UCSD-AML1 (cell line): Measurements from ENCODE around the gene NDUFS4.
"Not testable (repeated sequence)": the region's sequence is repeated elsewhere in the genome, so short reads cannot be mapped to it uniquely, and the experiment has no call there.

Source experiments
- DNase-seq: peaks from one replicate; lab custom pipeline; 2025; ENCODE audit not compliant: unreplicated experiment; lab: John Stamatoyannopoulos, UW

NDUFS4 gene

DNA sequence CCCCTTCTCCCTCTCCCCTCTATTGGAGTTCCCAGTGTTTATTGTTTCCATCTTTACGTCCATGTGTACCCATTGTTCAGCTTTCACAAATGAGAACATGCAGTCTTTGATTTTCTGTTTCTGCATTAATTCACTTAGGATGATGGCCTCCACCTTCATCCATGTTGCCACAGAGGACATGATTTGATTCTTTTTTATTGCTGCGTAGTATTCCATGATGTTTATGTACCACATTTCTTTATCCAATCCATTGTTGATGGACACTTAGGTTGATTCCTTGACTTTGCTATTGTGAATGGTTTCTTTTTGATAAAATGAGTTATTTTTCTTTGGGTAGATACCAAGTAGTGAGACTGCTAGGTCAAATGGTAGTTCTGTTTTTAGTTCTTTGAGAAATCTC is 88.9 kb downstream of the NDUFS4 start:
- no peak for DNase-seq

DNA sequence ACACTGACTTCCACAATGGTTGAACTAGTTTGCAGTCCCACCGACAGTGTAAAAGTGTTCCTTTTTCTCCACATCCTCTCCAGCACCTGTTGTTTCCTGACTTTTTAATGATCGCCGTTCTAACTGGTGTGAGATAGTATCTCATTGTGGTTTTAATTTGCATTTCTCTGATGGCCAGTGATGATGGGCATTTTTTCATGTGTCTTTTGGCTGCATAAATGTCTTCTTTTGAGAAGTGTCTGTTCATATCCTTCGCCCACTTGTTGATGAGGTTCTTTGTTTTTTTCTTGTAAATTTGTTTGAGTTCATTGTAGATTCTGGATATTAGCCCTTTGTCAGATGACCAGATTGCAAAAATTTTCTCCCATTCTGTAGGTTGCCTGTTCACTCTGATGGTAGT is 100.1 kb downstream of the NDUFS4 start:
- DNase-seq: not testable (repeated sequence)

DNA sequence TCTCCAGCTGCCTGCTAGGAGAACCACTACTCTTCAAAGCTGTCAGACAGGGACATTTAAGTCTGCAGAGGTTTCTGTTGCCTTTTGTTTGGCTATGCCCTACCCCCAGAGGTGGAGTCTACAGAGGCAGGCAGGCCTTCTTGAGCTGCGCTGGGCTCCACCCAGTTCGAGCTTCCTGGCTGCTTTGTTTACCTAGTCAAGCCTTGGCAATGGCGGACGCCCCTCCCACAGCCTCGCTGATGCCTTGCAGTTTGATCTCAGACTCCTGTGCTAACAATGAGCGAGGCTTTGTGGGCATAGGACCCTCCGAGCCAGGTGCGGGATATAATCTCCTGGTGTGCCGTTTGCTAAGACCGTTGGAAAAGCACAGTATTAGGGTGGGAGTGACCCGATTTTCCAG is 104.9 kb downstream of the NDUFS4 start:
- not testable (repeated sequence) for DNase-seq

DNA sequence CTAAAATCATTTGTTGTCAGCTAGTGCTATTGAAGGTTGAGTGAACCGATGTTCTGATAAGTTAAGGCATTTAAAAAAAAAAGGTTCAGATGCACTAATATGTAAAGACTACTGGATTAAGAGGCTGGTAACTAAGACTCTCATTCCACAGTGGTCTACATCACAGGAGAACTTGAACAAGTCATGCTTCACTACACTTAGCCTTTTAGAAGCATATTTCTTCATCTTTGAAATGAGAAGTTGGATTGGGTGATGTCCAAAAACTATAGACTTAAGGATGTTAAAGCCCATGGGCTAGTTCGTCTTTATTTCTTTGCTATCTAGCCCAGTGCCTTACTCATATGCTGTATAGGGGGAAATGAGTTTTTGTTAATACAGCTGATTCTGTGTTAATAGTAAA is 107.2 kb downstream of the NDUFS4 start:
- DNase-seq: no peak

DNA sequence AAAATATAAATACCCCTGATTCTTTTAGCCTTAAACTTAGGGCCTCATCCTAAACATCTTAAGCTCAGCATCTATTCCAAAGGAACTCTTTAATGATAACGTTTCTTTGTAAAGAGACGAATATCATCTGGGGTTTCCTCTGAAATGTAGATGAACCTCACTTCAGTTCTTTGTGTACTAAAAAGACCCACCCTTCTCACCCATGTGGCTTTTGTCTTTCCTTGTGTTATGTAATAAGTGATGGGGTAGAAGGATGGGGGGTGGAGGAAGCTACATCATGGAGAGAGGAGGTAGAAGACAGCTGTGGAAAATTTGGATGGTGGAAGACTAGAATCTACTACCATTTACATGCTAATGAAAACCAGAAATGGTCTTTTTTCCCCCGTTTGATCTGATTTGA is 111.0 kb downstream of the NDUFS4 start:
- DNase-seq: no peak

DNA sequence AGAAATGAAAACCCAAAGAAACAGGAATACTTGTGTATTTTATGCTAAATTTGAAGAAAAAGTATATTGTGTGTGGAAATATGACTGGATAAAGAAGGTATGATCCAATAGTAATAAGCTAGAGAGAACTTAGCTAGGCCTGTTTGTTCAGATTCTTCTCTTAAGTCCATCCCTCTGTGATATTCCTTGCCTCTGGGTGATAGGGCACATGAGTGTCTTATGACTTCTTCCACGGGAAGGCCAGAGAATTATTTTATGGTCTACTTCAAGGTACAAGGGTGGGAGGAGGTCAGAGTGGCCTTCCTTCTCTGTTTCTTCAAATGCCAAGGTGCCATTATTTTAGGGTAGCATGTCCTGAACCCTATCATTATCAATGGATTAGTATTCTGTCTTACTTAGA is 113.7 kb downstream of the NDUFS4 start:
- DNase-seq: no peak

DNA sequence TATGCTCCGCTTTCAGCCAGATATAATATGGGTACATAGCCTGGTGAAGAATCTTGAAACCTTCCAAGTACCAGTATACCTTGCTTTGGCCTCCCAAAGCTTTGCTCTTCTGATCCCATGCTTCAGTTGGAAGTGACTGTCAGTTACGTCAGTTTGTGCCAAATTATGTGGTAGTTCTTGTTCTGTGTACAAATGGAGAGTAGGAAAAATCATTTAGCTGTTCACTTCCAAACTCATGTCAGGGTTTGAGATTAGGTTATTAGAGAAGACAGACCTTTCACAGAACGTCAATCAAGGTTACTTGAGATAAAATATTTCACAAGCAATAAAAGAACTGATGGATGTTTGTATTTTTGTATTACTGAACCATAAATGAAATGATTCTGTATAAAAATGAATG is 117.2 kb downstream of the NDUFS4 start:
- DNase-seq: no peak

DNA sequence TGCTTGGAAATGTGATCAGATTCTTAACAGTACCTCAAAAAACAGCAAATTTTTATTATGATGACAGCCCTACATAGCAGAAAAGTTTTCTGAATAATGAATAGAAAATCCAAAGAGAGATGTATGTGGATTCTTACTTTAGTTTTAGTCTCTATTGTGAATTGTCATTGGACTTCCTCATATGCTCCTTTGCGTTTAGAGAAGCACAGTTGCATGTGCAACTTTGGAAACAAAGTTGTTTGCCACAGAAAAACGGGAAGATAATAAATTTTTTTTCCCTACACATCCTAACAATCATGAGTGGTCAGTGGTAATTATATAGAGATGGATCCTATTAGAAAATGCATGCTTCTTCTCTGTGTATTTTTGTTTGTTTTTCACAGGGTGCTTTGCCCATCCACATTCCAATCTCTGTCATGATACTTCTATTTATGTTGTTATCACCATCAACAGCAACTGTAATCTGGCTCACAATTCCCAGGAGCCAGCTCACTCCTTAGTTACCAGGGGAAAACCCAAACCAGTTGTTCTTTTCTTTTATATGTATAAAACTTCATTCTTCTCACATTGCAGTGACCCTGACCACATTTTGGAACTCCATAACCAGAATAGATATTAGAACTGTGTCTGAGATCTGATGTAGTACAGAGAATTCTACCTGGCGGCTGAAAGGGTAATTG is 118.7 kb downstream of the NDUFS4 start:
- DNase-seq: no peak

DNA sequence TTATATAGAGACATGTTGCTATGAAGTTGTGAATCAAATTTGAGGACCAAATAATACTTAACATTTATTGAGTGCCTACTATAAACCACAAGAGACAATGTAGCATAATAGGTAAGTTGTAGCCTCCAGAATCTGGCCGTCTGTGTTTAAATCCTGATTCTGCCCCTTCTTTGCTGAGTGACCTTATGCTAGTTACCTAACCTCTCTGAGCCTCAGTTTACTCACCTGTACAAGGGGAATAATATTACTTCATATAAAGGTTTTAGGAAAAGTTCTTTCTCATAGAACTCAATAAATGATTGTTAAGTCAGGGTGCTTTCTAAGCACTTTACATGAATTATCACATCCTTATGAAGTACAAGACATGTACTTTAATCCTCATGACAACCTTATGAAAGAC is 120.6 kb downstream of the NDUFS4 start:
- DNase-seq: no peak

DNA sequence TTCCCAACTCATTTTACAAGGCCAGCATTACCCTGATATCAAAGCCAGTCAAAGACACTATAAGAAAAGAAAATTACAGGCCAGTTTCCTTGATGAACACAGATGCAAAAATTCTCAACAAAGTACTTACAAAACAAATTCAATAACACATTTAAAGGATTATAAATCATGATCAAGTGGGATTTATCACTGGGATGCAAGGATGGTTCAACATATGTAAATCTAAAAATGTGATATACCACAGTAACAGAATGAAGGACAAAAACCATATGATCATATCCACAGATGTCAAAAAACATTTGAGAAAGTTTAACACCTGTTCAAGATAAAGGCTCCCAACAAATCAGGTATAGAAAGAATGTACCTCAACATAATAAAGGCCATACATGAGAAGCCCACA is 130.6 kb downstream of the NDUFS4 start:
- no peak for DNase-seq

DNA sequence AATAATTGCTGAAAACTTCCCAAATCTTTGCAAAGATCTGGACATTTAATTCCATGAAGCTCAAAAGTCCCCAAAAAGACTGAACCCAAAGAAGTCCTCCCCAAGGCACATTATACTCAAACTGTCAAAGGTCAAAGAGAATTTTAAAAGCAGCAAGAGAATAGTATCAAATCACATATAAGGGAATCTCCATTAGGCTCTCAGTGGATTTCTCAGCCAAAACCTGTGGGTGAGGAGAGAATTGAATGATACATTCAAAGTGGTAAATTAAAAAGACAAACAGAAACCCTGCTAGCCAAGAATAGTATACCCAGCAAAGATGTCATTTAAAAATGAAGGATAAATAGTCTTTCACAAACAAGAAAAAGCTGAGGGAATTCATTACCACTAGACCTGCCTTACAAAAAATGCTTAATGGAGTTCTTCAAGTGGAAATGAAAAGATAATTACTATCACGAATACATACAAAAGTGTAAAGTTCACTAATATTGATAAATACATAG is 134.1 kb downstream of the NDUFS4 start:
- no peak for DNase-seq

DNA sequence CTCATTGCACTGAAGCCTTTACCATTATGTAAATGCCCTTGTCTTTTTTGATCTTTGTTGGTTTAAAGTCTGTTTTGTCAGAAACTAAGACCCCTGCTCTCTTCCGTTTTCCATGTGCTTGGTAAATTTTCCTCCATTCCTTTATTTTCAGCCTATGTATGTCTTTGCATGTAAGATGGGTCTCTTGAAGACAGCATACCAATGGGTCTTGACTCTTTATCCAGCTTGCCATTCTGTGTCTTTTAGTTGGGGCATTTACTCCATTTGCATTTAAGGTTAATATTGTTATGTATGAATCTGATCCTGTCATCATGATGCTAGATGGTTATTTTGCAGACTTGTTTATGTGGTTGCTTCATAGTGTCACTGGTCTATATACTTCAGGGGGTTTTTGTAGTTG is 150.0 kb downstream of the NDUFS4 start:
- DNase-seq: not testable (repeated sequence)

DNA sequence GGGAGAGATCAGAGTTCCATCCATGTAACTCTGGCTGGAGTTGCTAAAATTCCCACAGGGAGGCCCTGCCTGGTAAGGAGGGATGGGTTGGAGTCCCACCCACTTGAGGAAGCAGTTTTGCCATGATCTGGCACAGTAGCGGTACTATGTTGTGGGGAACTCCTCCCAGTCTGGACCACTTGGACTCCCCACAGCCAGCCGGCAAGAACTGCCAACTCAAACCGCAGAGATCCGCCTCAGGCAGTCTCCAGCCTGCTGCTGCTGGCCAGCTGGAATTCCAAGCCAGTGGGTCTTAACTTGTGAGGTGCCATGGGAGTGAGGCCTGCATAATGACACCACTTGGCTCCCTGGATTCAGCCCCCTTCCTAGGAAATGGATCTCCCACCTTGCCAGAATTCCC is 151.9 kb downstream of the NDUFS4 start:
- DNase-seq: no peak

DNA sequence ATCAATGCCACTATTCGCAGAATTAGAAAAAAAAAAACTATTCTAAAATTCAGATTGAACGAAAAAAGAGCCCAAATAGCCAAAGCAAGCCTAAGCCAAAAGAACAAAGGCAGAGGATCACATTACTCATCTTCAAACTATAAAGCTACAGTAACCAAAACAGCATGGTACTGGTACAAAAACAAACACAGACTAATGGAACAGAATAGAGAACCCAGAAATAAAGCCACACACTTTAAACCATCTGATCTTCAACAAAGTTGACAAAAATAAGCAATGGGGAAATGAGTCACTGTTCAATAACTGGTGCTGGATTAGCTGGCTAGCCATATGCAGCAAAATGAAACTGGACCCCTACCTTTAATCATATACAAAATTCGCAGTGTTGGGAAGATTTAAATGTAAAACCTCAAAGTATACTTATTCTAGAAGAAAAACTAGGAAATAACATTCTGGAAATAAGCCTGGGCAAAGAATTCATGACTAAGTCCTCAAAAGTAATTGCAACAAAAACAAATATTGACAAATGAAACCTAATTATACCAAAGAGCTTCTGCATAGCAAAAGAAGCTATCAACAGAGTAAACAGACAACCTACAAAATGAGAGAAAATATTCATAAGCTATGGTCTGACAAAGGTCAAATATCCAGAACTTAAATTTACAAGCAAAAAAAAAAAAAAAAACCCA is 153.7 kb downstream of the NDUFS4 start:
- no peak for DNase-seq

DNA sequence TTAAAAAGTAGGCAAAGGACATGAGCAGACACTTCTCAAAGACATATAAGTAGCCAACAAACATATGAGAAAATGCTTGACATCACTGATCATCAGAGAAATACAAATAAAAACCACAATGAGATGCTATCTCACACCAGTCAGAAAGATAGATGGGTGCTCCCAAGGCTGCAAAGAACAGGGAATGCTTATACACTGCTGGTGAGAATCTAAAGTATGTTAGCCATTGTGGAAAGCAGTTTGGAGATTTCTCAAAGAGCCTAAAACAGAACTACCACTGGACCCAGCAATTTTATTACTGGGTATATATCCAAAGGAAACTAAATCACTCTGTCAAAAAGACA is 154.2 kb downstream of the NDUFS4 start:
- DNase-seq: no peak

DNA sequence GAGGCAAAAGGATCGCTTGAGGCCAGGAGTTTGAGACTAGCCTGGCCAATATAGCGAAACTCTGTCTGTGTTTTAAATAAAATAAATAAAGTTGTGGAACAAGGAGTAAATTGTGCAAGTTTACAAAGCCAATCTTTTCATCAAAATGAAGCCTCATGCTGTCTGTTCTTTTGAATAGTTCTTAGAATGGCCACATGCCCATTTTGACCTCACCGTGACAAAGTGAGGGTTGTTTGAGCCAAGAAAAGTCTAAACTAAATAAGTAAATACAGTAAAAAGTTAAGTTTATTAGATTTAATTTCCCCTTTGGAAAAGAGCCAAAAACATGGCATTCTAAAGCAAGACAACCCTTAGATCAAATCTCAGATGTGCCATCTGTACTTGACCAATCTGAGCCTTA is 165.7 kb downstream of the NDUFS4 start:
- DNase-seq: no peak

DNA sequence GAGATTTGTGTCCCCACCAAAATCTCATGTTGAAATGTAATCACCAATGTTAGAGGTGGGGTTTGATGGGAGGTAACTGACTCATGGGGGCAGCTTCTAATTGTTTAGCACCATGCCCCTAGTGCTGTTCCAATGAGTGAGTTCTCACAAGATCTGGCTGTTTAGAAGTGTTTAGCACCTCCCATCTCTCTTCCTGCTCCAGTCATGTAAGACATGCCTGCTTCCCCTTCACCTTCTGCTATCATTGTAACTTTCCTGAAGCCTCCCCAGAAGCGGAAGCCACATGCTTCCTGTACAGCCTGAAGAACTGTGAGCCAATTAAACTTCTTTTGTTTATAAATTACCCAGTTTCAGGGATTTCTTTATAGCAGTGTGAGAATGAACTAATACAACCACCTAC is 170.5 kb downstream of the NDUFS4 start:
- DNase-seq: peak; percentile 44
